SK-N-SH (cell line): ENCODE results near the gene ISL2. TPM values are rescaled to one million over a fixed set of nuclear protein-coding genes. Genes with fewer than 3 reads are reported as not detected.

Source experiments
- CTCF ChIA-PET: fragments of 300-600, 350-600 bp; formaldehyde crosslinking; extraction: SDS; loops from one replicate; lab custom pipeline; 2021; lab: Yijun Ruan, JAX
- POLR2A ChIA-PET: fragments of 350-600 bp; sonication (Branson Sonifier 250); formaldehyde crosslinking; extraction: SDS; loops from one replicate; lab custom pipeline; 2020; ENCODE audit warnings: antibody characterized with exemption, inconsistent platforms; lab: Yijun Ruan, JAX
- DNase-seq: peaks from one replicate; pipeline ENCODE4 v3.0.0; 2012
- H2AFZ ChIP-seq: fragments of 200-600 bp; sonication (generic); 2 replicates; pipeline ENCODE4 v1.8.1; 2016; ENCODE audit warnings: antibody characterized with exemption, mild to moderate bottlenecking, low read depth
- H3F3A ChIP-seq: fragments of 200-600 bp; sonication (generic); replicated peaks from 2 replicates; pipeline ENCODE3; 2016; ENCODE audit warnings: antibody characterized with exemption, mild to moderate bottlenecking; ENCODE audit not compliant: insufficient read depth
- H3K27ac ChIP-seq, 2 experiments: fragments of 200-500 bp in 1 of 2; fragments of 200-600 bp in 1 of 2; sonication (Bioruptor generic) in 1 of 2; sonication (generic), shearing (Covaris generic) in 1 of 2; 2 replicates each; pipeline versions ENCODE4 v1.5.1 to v1.6.1; 2014 to 2016; ENCODE audit warnings: low read depth in 2 of 2, inconsistent platforms in 1 of 2, low read length in 1 of 2, mild to moderate bottlenecking in 1 of 2, mixed read lengths in 1 of 2
- H3K27me3 ChIP-seq: fragments of 200-600 bp; sonication (generic), shearing (Covaris generic); 2 replicates; pipeline ENCODE4 v1.6.1; 2016; ENCODE audit warnings: mixed run types; ENCODE audit not compliant: insufficient read depth
- H3K36me3 ChIP-seq, 2 experiments: fragments of 200-500 bp in 1 of 2; fragments of 200-600 bp in 1 of 2; sonication (Bioruptor generic) in 1 of 2; sonication (generic) in 1 of 2; replicated peaks in 1 of 2; 2 replicates each; pipeline versions ENCODE3 to v1.5.1; 2014 to 2016; ENCODE audit warnings: low read length in 1 of 2, mild to moderate bottlenecking in 1 of 2; ENCODE audit not compliant: insufficient read depth in 2 of 2, control insufficient read depth in 1 of 2
- H3K4me1 ChIP-seq, 2 experiments: fragments of 200-500 bp in 1 of 2; fragments of 200-600 bp in 1 of 2; sonication (Bioruptor generic) in 1 of 2; sonication (generic), shearing (Covaris generic) in 1 of 2; 2 replicates each; pipeline versions ENCODE4 v1.5.1 to v1.6.1; 2014 to 2016; ENCODE audit warnings: low read depth in 1 of 2, low read length in 1 of 2, mixed run types in 1 of 2; ENCODE audit not compliant: insufficient read depth in 2 of 2, control insufficient read depth in 1 of 2
- H3K4me2 ChIP-seq: fragments of 200-600 bp; sonication (generic), shearing (Covaris generic); 2 replicates; pipeline ENCODE4 v1.6.1; 2017; ENCODE audit warnings: mixed run types
- H3K4me3 ChIP-seq, 2 experiments: fragments of 200-500 bp in 1 of 2; fragments of 200-600 bp in 1 of 2; sonication (Bioruptor generic) in 1 of 2; sonication (generic), shearing (Covaris generic) in 1 of 2; 2 replicates each; pipeline versions ENCODE4 v1.5.1 to v1.8.1; 2014 to 2016; ENCODE audit warnings: low read depth in 2 of 2, inconsistent platforms in 1 of 2, low read length in 1 of 2, mild to moderate bottlenecking in 1 of 2, mixed read lengths in 1 of 2, moderate library complexity in 1 of 2
- H3K79me2 ChIP-seq: fragments of 200-600 bp; sonication (generic); 2 replicates; pipeline ENCODE4 v1.8.1; 2017; ENCODE audit warnings: mild to moderate bottlenecking; ENCODE audit not compliant: insufficient read depth
- H3K9ac ChIP-seq: fragments of 200-600 bp; sonication (generic); 2 replicates; pipeline ENCODE4 v1.6.1; 2017; ENCODE audit warnings: mixed run types
- H3K9me2 ChIP-seq: fragments of 200-600 bp; sonication (generic); 2 replicates; pipeline ENCODE4 v1.6.1; 2017; ENCODE audit warnings: mixed run types
- H3K9me3 ChIP-seq: fragments of 200-600 bp; sonication (generic); 2 replicates; pipeline ENCODE4 v1.6.1; 2017; ENCODE audit warnings: mixed run types, mild to moderate bottlenecking, moderate library complexity
- H4K20me1 ChIP-seq: fragments of 200-600 bp; sonication (generic); 2 replicates; pipeline ENCODE4 v1.6.1; 2017; ENCODE audit warnings: mild to moderate bottlenecking, mixed run types; ENCODE audit not compliant: insufficient read depth
- EZH2phosphoT487 ChIP-seq: fragments of 200-600 bp; sonication (generic); IDR thresholded peaks from 2 replicates; pipeline ENCODE4 v1.6.1; 2017; ENCODE audit warnings: low read depth, mixed run types, mild to moderate bottlenecking, antibody characterized with exemption, moderate library complexity, borderline replicate concordance
- FOXJ3 ChIP-seq: sonication (generic); formaldehyde crosslinking; IDR thresholded peaks from 2 replicates; pipeline ENCODE4 v1.5.1; 2020; ENCODE audit warnings: mild to moderate bottlenecking, missing genetic modification reagents
- GABPA ChIP-seq: IDR thresholded peaks from 2 replicates; pipeline ENCODE4 v1.4.0; 2012; ENCODE audit warnings: low read depth, mild to moderate bottlenecking
- GATA2 ChIP-seq: sonication (generic); formaldehyde crosslinking; IDR thresholded peaks from 2 replicates; pipeline ENCODE4 v1.5.0; 2020; ENCODE audit warnings: mild to moderate bottlenecking, missing genetic modification reagents
- MAX ChIP-seq: IDR thresholded peaks from 2 replicates; pipeline ENCODE4 v1.4.0; 2012; ENCODE audit warnings: low read depth
- MEF2A ChIP-seq: IDR thresholded peaks from 2 replicates; pipeline ENCODE4 v1.4.0; 2012; ENCODE audit warnings: low read depth, borderline replicate concordance
- MXI1 ChIP-seq: IDR thresholded peaks from 2 replicates; pipeline ENCODE4 v1.6.1; 2012; ENCODE audit warnings: mild to moderate bottlenecking, low read depth, low read length, improper control_type of control experiment
- NRF1 ChIP-seq: IDR thresholded peaks from 2 replicates; pipeline ENCODE4 v1.6.1; 2012; ENCODE audit warnings: low read depth, mild to moderate bottlenecking, low read length
- POLR2AphosphoS5 ChIP-seq: IDR thresholded peaks from 2 replicates; pipeline ENCODE4 v1.6.1; 2012; ENCODE audit warnings: low read depth, low read length
- RAD21 ChIP-seq: IDR thresholded peaks from 2 replicates; pipeline ENCODE4 v1.6.1; 2012; ENCODE audit warnings: mild to moderate bottlenecking, low read length
- RCOR1 ChIP-seq: fragments of 150-350 bp; IDR thresholded peaks from 2 replicates; pipeline ENCODE4 v1.6.1; 2017; ENCODE audit warnings: antibody characterized with exemption, low read length
- RFX5 ChIP-seq: IDR thresholded peaks from 2 replicates; pipeline ENCODE4 v1.6.1; 2012; ENCODE audit warnings: mild to moderate bottlenecking, improper control_type of control experiment, low read length
- RXRA ChIP-seq: IDR thresholded peaks from 2 replicates; pipeline ENCODE4 v1.4.0; 2012; ENCODE audit warnings: low read depth, mild to moderate bottlenecking, borderline replicate concordance
- SMC3 ChIP-seq: IDR thresholded peaks from 2 replicates; pipeline ENCODE4 v1.6.1; 2012; ENCODE audit warnings: low read depth, low read length, improper control_type of control experiment
- TCF12 ChIP-seq: IDR thresholded peaks from 2 replicates; pipeline ENCODE4 v1.4.0; 2012
- TEAD4 ChIP-seq: IDR thresholded peaks from 2 replicates; pipeline ENCODE4 v1.4.0; 2012; ENCODE audit warnings: mild to moderate bottlenecking, borderline replicate concordance; ENCODE audit not compliant: insufficient read depth
- YY1 ChIP-seq: IDR thresholded peaks from 2 replicates; pipeline ENCODE4 v1.4.0; 2012; ENCODE audit warnings: low read depth, mild to moderate bottlenecking
- WGBS: methylation state at CpG from one replicate; pipeline ENCODE4 v1.1.6; 2017; ENCODE audit warnings: low lambda C conversion rate; 5-methylcytosine and 5-hydroxymethylcytosine counted together
- polyA plus RNA-seq, 3 experiments: library from polyadenylated mRNA; depleted of rRNA; stranded (reverse); fragments of >200 nt; gene quantifications; 2 replicates each; pipeline ENCODE4 v1.2.3, GENCODE V29; 2012
- TF ChIP-seq, protein P1 (sequence below): IDR thresholded peaks from 2 replicates; pipeline ENCODE4; 2012
- TF ChIP-seq, protein P2 (sequence below): IDR thresholded peaks from 2 replicates; pipeline ENCODE4 v1.4.0; 2012; ENCODE audit warnings: low read depth, borderline replicate concordance
- TF ChIP-seq, protein P3 (sequence below): IDR thresholded peaks from 2 replicates; pipeline ENCODE4 v1.6.1; 2012; ENCODE audit warnings: mild to moderate bottlenecking, low read depth, low read length, moderate library complexity

Gene ISL2
- polyA plus RNA-seq, 1 of the 3 experiments (the other 2 are of a cell fraction): 6.0 TPM

DNA sequence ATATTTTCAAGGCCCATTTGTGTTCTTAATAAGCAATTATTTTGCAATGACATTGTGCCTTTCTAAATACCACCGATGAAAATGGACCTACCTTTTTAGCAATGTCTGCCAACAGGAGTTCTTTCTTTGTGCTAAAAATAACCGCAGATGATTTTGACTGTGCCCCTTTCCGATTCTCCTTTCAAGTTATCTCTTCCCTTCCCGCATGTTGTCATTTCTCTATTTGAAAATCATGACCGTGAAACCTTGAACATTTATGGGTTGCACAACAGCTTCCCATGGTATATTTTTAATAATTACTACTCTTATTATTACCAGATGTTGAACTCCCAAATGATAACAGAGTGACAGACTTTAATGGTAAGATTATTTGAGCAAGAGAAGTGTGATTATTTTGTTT, 15.0 kb upstream of the ISL2 start:
- H4K20me1 ChIP-seq: no peaks in the 10 kb centered on the region
- no peak overlapping the region for H3K4me2 ChIP-seq
- ChIA-PET CTCF (interaction anchor here (1.3 kb wide), 1 partner anchor 12 kb away, joined by 3 read pairs; no protein-coding TSS in a partner anchor), POLR2A (no interaction called here)
- H3K4me1 ChIP-seq: no peaks in the 10 kb centered on the region; a peak in 1 of 4 replicates
- TF ChIP-seq, protein P1, sequence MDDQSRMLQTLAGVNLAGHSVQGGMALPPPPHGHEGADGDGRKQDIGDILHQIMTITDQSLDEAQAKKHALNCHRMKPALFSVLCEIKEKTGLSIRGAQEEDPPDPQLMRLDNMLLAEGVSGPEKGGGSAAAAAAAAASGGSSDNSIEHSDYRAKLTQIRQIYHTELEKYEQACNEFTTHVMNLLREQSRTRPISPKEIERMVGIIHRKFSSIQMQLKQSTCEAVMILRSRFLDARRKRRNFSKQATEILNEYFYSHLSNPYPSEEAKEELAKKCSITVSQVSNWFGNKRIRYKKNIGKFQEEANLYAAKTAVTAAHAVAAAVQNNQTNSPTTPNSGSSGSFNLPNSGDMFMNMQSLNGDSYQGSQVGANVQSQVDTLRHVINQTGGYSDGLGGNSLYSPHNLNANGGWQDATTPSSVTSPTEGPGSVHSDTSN: no peak
- TF ChIP-seq GATA2 (no peak), RCOR1 (no peak), YY1 (no peak), RAD21 (no peak), NRF1 (no peak), POLR2AphosphoS5 (no peak), FOXJ3 (no peak), RFX5 (no peak)
- TF ChIP-seq, protein P2, sequence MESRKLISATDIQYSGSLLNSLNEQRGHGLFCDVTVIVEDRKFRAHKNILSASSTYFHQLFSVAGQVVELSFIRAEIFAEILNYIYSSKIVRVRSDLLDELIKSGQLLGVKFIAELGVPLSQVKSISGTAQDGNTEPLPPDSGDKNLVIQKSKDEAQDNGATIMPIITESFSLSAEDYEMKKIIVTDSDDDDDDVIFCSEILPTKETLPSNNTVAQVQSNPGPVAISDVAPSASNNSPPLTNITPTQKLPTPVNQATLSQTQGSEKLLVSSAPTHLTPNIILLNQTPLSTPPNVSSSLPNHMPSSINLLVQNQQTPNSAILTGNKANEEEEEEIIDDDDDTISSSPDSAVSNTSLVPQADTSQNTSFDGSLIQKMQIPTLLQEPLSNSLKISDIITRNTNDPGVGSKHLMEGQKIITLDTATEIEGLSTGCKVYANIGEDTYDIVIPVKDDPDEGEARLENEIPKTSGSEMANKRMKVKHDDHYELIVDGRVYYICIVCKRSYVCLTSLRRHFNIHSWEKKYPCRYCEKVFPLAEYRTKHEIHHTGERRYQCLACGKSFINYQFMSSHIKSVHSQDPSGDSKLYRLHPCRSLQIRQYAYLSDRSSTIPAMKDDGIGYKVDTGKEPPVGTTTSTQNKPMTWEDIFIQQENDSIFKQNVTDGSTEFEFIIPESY: no peak
- H3K9me3 ChIP-seq: no peaks in the 10 kb centered on the region
- H3K27ac ChIP-seq: no peak overlapping the region
- H3F3A ChIP-seq: peaks cover 5% of the 10 kb centered on the region
- H2AFZ ChIP-seq: no peak overlapping the region
- whole genome bisulfite sequencing: 95% methylated on average over 5 of the region's 5 CpGs
- no peaks in the 10 kb centered on the region for H3K79me2 ChIP-seq
- DNase-seq: no peak
- H3K36me3 ChIP-seq: no peaks in the 10 kb centered on the region
- no peak overlapping the region for H3K9ac ChIP-seq
- H3K4me3 ChIP-seq: no peak overlapping the region
- no peaks in the 10 kb centered on the region for H3K9me2 ChIP-seq
- no peaks in the 10 kb centered on the region for H3K27me3 ChIP-seq

- Histone ChIP-seq H3K4me2 (no peak overlapping the region), H3K9me2 (no peaks in the 10 kb centered on the region), H3K27ac (no peak overlapping the region), H3K36me3 (no peaks in the 10 kb centered on the region), H3K9me3 (no peaks in the 10 kb centered on the region), H3K27me3 (no peaks in the 10 kb centered on the region), H2AFZ (no peak overlapping the region), H3K79me2 (no peaks in the 10 kb centered on the region), H3K4me3 (no peak overlapping the region), H3K9ac (no peak overlapping the region), H3K4me1 (no peaks in the 10 kb centered on the region; a peak in 1 of 4 replicates), H3F3A (peaks cover 5% of the 10 kb centered on the region), H4K20me1 (no peaks in the 10 kb centered on the region)
- TF ChIP-seq GABPA (no peak), YY1 (no peak), MAX (no peak), RXRA (no peak), MXI1 (no peak), TEAD4 (no peak), EZH2phosphoT487 (no peak), SMC3 (no peak), MEF2A (no peak), TCF12 (no peak)
- TF ChIP-seq, protein P1: no peak
- TF ChIP-seq, protein P3, sequence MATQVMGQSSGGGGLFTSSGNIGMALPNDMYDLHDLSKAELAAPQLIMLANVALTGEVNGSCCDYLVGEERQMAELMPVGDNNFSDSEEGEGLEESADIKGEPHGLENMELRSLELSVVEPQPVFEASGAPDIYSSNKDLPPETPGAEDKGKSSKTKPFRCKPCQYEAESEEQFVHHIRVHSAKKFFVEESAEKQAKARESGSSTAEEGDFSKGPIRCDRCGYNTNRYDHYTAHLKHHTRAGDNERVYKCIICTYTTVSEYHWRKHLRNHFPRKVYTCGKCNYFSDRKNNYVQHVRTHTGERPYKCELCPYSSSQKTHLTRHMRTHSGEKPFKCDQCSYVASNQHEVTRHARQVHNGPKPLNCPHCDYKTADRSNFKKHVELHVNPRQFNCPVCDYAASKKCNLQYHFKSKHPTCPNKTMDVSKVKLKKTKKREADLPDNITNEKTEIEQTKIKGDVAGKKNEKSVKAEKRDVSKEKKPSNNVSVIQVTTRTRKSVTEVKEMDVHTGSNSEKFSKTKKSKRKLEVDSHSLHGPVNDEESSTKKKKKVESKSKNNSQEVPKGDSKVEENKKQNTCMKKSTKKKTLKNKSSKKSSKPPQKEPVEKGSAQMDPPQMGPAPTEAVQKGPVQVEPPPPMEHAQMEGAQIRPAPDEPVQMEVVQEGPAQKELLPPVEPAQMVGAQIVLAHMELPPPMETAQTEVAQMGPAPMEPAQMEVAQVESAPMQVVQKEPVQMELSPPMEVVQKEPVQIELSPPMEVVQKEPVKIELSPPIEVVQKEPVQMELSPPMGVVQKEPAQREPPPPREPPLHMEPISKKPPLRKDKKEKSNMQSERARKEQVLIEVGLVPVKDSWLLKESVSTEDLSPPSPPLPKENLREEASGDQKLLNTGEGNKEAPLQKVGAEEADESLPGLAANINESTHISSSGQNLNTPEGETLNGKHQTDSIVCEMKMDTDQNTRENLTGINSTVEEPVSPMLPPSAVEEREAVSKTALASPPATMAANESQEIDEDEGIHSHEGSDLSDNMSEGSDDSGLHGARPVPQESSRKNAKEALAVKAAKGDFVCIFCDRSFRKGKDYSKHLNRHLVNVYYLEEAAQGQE: no peak
- WGBS: 52% methylated on average over 3 of the region's 3 CpGs
- ChIA-PET CTCF (interaction anchor here (0.8 to 1.5 kb wide), 3 partner anchors 9 to 517 kb away, joined by 3 to 4 read pairs (median 3); no protein-coding TSS in a partner anchor), POLR2A (interaction anchor here (0.6 kb wide), 1 partner anchor 43 kb away, joined by 3 read pairs; no protein-coding TSS in a partner anchor)
- no peak for DNase-seq
These were observed 12.5 kb upstream of the ISL2 start for GRCh38 chr15:76324066-76324465.
